Ishikawa (cell line): ENCODE data around the gene PPP1R16B.

ENCODE experiments used
- CEBPB ChIP-seq: IDR thresholded peaks from 2 replicates; pipeline ENCODE4 v1.6.1; 2012
- CREB1 ChIP-seq: IDR thresholded peaks from 2 replicates; pipeline ENCODE4 v1.6.1; 2012; ENCODE audit warnings: low read depth
- EGR1 ChIP-seq: IDR thresholded peaks from 2 replicates; pipeline ENCODE4 v1.6.1; 2012
- EP300 ChIP-seq: IDR thresholded peaks from 2 replicates; pipeline ENCODE4 v1.6.1; 2012; ENCODE audit warnings: borderline replicate concordance
- FOXM1 ChIP-seq: IDR thresholded peaks from 2 replicates; pipeline ENCODE4 v1.6.1; 2012; ENCODE audit warnings: low read depth, borderline replicate concordance
- MAX ChIP-seq: IDR thresholded peaks from 2 replicates; pipeline ENCODE4 v1.6.1; 2012
- NFIC ChIP-seq: IDR thresholded peaks from 2 replicates; pipeline ENCODE4 v1.6.1; 2012
- RAD21 ChIP-seq: IDR thresholded peaks from 2 replicates; pipeline ENCODE4 v1.6.1; 2012; ENCODE audit warnings: low read depth
- REST ChIP-seq: IDR thresholded peaks from 2 replicates; pipeline ENCODE4 v1.6.1; 2012; ENCODE audit warnings: low read depth, mild to moderate bottlenecking
- TAF1 ChIP-seq: IDR thresholded peaks from 2 replicates; pipeline ENCODE4 v1.6.1; 2012; ENCODE audit warnings: low read depth, mild to moderate bottlenecking
- TEAD4 ChIP-seq: IDR thresholded peaks from 2 replicates; pipeline ENCODE4 v1.6.1; 2012
- USF1 ChIP-seq: IDR thresholded peaks from 2 replicates; pipeline ENCODE4 v1.6.1; 2012
- YY1 ChIP-seq: IDR thresholded peaks from 2 replicates; pipeline ENCODE4 v1.6.1; 2012; ENCODE audit warnings: low read depth
- ZBTB7A ChIP-seq: IDR thresholded peaks from 2 replicates; pipeline ENCODE4 v1.6.1; 2012; ENCODE audit warnings: low read depth

GRCh38 chr20:38855356-38855755, 49.9 kb downstream of the PPP1R16B start:
- TF ChIP-seq EGR1, result no peak
- TF ChIP-seq YY1, result no peak
- TF ChIP-seq EP300, result no peak
- TF ChIP-seq TAF1, result no peak
- no peak for TF ChIP-seq RAD21
- TF ChIP-seq USF1, result no peak
- no peak for TF ChIP-seq REST
- no peak for TF ChIP-seq FOXM1
- no peak for TF ChIP-seq ZBTB7A
- no peak for TF ChIP-seq CREB1
- no peak for TF ChIP-seq MAX
- no peak for TF ChIP-seq NFIC
- TF ChIP-seq CEBPB, result no peak
- TF ChIP-seq TEAD4, result no peak
